Measurements from ENCODE around the gene TMEM143. TPM values are rescaled to one million over a fixed set of nuclear protein-coding genes. Genes with fewer than 3 reads are reported as not detected.
A peak's percentile ranks its signal among the peaks of the same experiment; 100 is the strongest.

Gene TMEM143
- total and polyA plus RNA-seq, 4 donors = 4.1 to 12.3 (median 9.3) TPM

DNA sequence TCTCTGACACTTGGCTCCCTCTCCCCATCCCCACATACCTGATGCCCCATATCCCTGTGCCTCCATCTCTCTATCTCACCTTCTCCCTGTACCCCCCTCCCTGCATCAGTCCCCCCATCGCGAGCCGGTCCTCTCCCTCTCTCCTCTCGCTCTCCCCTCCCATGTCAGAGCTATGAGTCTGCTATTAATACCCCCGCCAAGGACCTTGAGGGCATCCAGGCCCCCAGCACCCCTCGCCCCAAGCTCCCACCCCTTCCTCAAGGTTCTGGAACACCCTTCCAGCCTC, 31.4 kb upstream of the TMEM143 start:
- H3K36me3 ChIP-seq (ENCODE audit: control insufficient read depth in 4 of 4, insufficient read depth in 4 of 4, low read length in 4 of 4) = peaks cover 0 to 4% (median 0%) of the 10 kb centered on the region in 4 donors
- no peak overlapping the region for H3K9ac ChIP-seq (ENCODE audit: insufficient read depth in 1 of 2, low read length in 2 of 2)
- H3K9me3 ChIP-seq (ENCODE audit: control insufficient read depth in 4 of 4, insufficient read depth in 3 of 4, low read length in 3 of 4) = peaks cover 0 to 2% (median 0%) of the 10 kb centered on the region in 4 donors
- peaks cover 0 to 18% (median 9%) of the 10 kb centered on the region in 5 donors for H3K4me1 ChIP-seq (ENCODE audit: control insufficient read depth in 5 of 5, insufficient read depth in 5 of 5, low read length in 5 of 5)
- H3K4me3 ChIP-seq = no peak overlapping the region
- peaks cover 0 to 49% (median 36%) of the 10 kb centered on the region in 3 donors for H3K27me3 ChIP-seq (ENCODE audit: control insufficient read depth in 3 of 3, insufficient read depth in 3 of 3, low read length in 2 of 3)
- no peak for DNase-seq
- TF ChIP-seq, protein P1, sequence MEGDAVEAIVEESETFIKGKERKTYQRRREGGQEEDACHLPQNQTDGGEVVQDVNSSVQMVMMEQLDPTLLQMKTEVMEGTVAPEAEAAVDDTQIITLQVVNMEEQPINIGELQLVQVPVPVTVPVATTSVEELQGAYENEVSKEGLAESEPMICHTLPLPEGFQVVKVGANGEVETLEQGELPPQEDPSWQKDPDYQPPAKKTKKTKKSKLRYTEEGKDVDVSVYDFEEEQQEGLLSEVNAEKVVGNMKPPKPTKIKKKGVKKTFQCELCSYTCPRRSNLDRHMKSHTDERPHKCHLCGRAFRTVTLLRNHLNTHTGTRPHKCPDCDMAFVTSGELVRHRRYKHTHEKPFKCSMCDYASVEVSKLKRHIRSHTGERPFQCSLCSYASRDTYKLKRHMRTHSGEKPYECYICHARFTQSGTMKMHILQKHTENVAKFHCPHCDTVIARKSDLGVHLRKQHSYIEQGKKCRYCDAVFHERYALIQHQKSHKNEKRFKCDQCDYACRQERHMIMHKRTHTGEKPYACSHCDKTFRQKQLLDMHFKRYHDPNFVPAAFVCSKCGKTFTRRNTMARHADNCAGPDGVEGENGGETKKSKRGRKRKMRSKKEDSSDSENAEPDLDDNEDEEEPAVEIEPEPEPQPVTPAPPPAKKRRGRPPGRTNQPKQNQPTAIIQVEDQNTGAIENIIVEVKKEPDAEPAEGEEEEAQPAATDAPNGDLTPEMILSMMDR (IDR thresholded peaks at IDR 0.05; ENCODE audit: control extremely low read depth, extremely low read depth) = no peak
- no peak overlapping the region for H3K27ac ChIP-seq (ENCODE audit: low read depth in 1 of 2, low read length in 1 of 2)
- 14 to 15% methylated on average over 6 of the region's 6 CpGs for WGBS, 2 donors
- ATAC-seq (ENCODE audit: insufficient read depth, low FRiP score) = no peak

GRCh38 chr19:48394331-48395169, 30.8 kb upstream of the TMEM143 start:
- no peak overlapping the region for H3K4me3 ChIP-seq
- 4% methylated on average over 31 to 38 of the region's 38 CpGs for WGBS, 2 donors
- H3K4me1 ChIP-seq (ENCODE audit: control insufficient read depth in 5 of 5, insufficient read depth in 5 of 5, low read length in 5 of 5) = peaks cover 0 to 18% (median 9%) of the 10 kb centered on the region in 5 donors
- peaks cover 0 to 49% (median 36%) of the 10 kb centered on the region in 3 donors for H3K27me3 ChIP-seq (ENCODE audit: control insufficient read depth in 3 of 3, insufficient read depth in 3 of 3, low read length in 2 of 3)
- peaks cover 0 to 4% (median under 1%) of the 10 kb centered on the region in 4 donors for H3K36me3 ChIP-seq (ENCODE audit: control insufficient read depth in 4 of 4, insufficient read depth in 4 of 4, low read length in 4 of 4)
- TF ChIP-seq, protein P1 (IDR thresholded peaks at IDR 0.05; ENCODE audit: control extremely low read depth, extremely low read depth) = no peak
- ATAC-seq (ENCODE audit: insufficient read depth, low FRiP score) (no peak), DNase-seq (no peak)
- H3K9me3 ChIP-seq (ENCODE audit: control insufficient read depth in 4 of 4, insufficient read depth in 3 of 4, low read length in 3 of 4) = peaks cover 0 to 2% (median 0%) of the 10 kb centered on the region in 4 donors
- H3K9ac ChIP-seq (ENCODE audit: insufficient read depth in 1 of 2, low read length in 2 of 2) = no peak overlapping the region
- no peak overlapping the region for H3K27ac ChIP-seq (ENCODE audit: low read depth in 1 of 2, low read length in 1 of 2)

GRCh38 chr19:48393559-48394330, 30.0 kb upstream of the TMEM143 start, which contains the start of gene GRIN2D:
GRIN2D (plus strand) TSS chr19:48393668; CDS start chr19:48398393, 4,725 bp downstream.
- ATAC-seq (ENCODE audit: insufficient read depth, low FRiP score) (no peak), DNase-seq (peak; percentile 52 to 56 (median 54))
- 2% methylated on average over 37 to 40 of the region's 40 CpGs for WGBS, 2 donors
- TF ChIP-seq, protein P1 (IDR thresholded peaks at IDR 0.05; ENCODE audit: control extremely low read depth, extremely low read depth) = no peak
- Histone ChIP-seq H3K4me1 (ENCODE audit: control insufficient read depth in 5 of 5, insufficient read depth in 5 of 5, low read length in 5 of 5) (peaks cover 0 to 18% (median 9%) of the 10 kb centered on the region in 5 donors), H3K36me3 (ENCODE audit: control insufficient read depth in 4 of 4, insufficient read depth in 4 of 4, low read length in 4 of 4) (peaks cover 0 to 10% (median 5%) of the 10 kb centered on the region in 4 donors), H3K9ac (ENCODE audit: insufficient read depth in 1 of 2, low read length in 2 of 2) (no peak within 1 kb of the TSS), H3K9me3 (ENCODE audit: control insufficient read depth in 4 of 4, insufficient read depth in 3 of 4, low read length in 3 of 4) (peaks cover 0 to 2% (median 0%) of the 10 kb centered on the region in 4 donors), H3K4me3 (no peak within 1 kb of the TSS), H3K27me3 (ENCODE audit: control insufficient read depth in 3 of 3, insufficient read depth in 3 of 3, low read length in 2 of 3) (peaks cover 0 to 49% (median 36%) of the 10 kb centered on the region in 3 donors), H3K27ac (ENCODE audit: low read depth in 1 of 2, low read length in 1 of 2) (no peak within 1 kb of the TSS)
